GM10248 (cell line): Measurements from ENCODE around the gene EFCAB13.

Source experiments
- CTCF ChIA-PET: fragments of 300-600 bp; sonication (Branson Sonifier 250); formaldehyde crosslinking; extraction: SDS; loops from one replicate; lab custom pipeline; 2021; ENCODE audit warnings: antibody characterized with exemption; lab: Yijun Ruan, JAX
- POLR2A ChIA-PET: fragments of 350-650 bp; sonication (Branson Sonifier 250); formaldehyde crosslinking; extraction: SDS; loops from one replicate; lab custom pipeline; 2020; ENCODE audit warnings: antibody characterized with exemption; lab: Yijun Ruan, JAX
- DNase-seq: peaks from one replicate; pipeline ENCODE4 v3.0.0; 2012; ENCODE audit errors: extremely low spot score
- CTCF ChIP-seq: IDR thresholded peaks from 2 replicates; pipeline ENCODE4 v1.5.1; 2012; ENCODE audit warnings: mild to moderate bottlenecking, low read depth; ENCODE audit errors: extremely low read depth, missing control alignments, control extremely low read depth

EFCAB13 gene

GRCh38 chr17:47277921-47278320 is 45.8 kb upstream of the EFCAB13 start:
- ChIA-PET CTCF (interaction anchor here (2.1 to 2.4 kb wide), 3 partner anchors 9 to 49 kb away, joined by 5 to 8 read pairs (median 7); no protein-coding TSS in a partner anchor), POLR2A (no interaction called here)
- DNase-seq = no peak
- no peak for TF ChIP-seq CTCF

- TF ChIP-seq CTCF = no peak
- CTCF ChIA-PET = interaction anchor here (0.8 to 2.5 kb wide), 8 partner anchors 8 to 49 kb away, joined by 3 to 10 read pairs (median 5); partner anchors contain the start of gene EFCAB13
- no peak for DNase-seq
- POLR2A ChIA-PET = no interaction called here
Measured at GRCh38 chr17:47278561-47278960, 45.2 kb upstream of the EFCAB13 start.

GRCh38 chr17:47279062-47279801 is 44.5 kb upstream of the EFCAB13 start:
- CTCF ChIA-PET = interaction anchor here (0.8 to 2.5 kb wide), 8 partner anchors 9 to 50 kb away, joined by 3 to 10 read pairs (median 4); partner anchors contain the start of gene EFCAB13
- POLR2A ChIA-PET = no interaction called here
- peak; percentile 82 for DNase-seq
- TF ChIP-seq CTCF = no peak

- no peak for TF ChIP-seq CTCF
- ChIA-PET POLR2A (no interaction called here), CTCF (interaction anchor here (1.0 to 2.5 kb wide), 5 partner anchors 9 to 51 kb away, joined by 3 to 10 read pairs (median 5); no protein-coding TSS in a partner anchor)
- no peak for DNase-seq
Measured at GRCh38 chr17:47280072-47280811, 43.5 kb upstream of the EFCAB13 start.

- DNase-seq = no peak
- POLR2A ChIA-PET = no interaction called here
- TF ChIP-seq CTCF = no peak
- CTCF ChIA-PET = interaction anchor here (1.0 kb wide), 2 partner anchors 15 to 31 kb away, joined by 3 read pairs; no protein-coding TSS in a partner anchor
Measured at GRCh38 chr17:47281216-47281615, 42.5 kb upstream of the EFCAB13 start.

GRCh38 chr17:47285003-47285402 is 38.8 kb upstream of the EFCAB13 start:
- TF ChIP-seq CTCF = no peak
- ChIA-PET CTCF (interaction anchor here (0.8 to 3.3 kb wide), 6 partner anchors 9 to 30 kb away, joined by 3 to 13 read pairs (median 4); no protein-coding TSS in a partner anchor), POLR2A (no interaction called here)
- DNase-seq = no peak
